Hepatic stellate cell (primary cell): ENCODE results near the gene SYMPK.
A peak's percentile ranks its signal among the peaks of the same experiment; 100 is the strongest.

ENCODE experiments used
- DNase-seq: peaks from one replicate; pipeline ENCODE4 v3.0.0; 2011; ENCODE audit warnings: low spot score

Gene SYMPK

GRCh38 chr19:45866400-45867176 is 3.6 kb upstream of the SYMPK start:
- no peak for DNase-seq

DNA sequence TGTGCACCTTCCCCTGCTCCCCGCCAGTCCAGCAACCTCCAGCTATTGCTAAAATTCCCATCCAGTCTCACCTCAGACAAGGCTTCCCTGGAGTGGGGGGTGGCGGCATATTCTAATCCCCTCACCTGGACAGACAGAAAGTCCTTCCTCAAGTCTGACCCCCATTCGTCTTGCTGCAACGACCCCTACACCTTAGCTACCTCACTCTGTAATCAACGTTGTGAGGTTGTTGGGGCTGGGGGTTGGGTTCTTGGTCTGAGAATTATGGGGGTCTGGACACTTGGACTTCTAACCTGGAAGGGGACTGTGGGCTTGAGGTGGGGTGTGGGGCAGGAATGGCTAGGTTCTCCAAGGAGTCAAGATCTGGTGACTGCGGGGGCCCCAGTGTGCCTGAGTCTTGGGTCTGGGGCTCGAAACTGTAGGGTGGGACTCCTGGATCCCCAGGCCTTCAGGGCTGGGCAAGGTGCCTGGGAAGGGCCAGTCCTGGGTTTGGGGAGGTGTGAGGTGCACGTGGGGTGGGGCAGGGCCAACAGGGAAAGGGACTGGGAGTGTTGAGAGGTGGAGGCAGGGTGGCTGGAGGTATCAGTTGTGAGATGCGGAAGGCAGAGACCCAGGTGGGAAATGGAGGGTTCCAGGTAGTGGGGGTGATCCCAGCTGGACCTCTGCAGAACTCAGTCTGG is 2.5 kb upstream of the SYMPK start:
- DNase-seq: no peak

DNA sequence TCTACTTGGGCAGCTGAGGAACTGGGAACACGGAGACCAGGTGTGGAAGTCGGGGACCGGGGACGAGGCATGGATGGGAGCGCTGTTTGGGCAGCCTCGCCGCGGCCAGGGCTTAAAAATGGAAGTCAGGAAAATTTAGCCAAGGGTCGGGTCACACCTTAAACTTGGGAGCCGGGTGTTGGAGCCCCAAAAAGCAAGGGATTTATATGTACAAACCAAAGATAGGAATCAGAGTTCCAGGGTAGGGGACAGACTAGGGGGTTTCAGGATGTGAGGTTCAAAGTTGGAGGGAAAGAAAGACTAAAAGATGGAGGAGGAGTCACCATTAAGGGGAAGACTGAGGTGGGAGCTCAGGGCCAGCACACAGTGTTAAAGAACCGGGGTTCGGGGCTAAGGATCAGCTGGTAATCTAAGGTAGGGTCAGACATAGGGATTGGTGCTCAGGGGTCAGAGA is 1.7 kb upstream of the SYMPK start:
- no peak for DNase-seq

DNA sequence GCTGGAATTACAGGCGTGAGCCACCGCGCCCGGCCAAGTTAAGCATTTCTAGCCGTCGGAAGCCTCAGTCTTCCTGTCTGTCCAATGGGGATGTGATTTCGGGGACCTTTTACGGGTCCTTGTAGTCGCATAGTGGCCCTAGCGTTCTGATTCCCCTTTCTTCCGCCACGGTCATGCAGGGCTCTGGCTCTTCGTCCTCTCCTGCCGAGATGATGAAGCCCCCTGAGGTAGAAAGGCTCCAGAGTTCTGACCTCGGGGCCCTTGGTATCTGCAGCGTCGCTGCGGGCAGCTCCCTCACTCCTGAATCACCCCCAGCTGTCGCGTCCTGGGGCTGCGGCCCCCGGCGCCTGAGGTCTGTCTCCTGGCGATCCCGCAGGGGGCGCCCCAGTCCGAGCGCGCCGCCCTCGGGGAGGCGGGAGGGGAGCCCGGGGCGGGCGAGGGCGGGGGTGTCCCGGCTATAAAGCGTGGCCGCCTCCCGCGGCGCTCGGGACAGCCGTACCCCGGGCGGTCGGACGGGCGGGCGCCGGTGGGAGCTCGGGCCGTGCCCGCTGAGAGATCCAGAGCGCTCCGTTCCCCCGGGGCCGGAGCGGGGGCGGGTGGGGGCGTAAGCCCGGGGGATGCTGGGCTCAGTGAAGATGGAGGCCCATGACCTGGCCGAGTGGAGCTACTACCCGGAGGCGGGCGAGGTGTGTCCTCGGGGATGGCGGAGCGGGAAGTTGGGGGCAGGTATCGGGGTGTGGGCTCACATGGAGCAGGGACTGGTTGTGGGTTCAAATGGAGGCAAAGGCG is 1.1 kb upstream of the SYMPK start, which contains the start of gene FOXA3:
Gene FOXA3 (plus strand): TSS at position 487 of the 789 bp plus-strand sequence. CDS start 131 bp downstream, at position 618.
- peak; percentile 63 for DNase-seq

DNA sequence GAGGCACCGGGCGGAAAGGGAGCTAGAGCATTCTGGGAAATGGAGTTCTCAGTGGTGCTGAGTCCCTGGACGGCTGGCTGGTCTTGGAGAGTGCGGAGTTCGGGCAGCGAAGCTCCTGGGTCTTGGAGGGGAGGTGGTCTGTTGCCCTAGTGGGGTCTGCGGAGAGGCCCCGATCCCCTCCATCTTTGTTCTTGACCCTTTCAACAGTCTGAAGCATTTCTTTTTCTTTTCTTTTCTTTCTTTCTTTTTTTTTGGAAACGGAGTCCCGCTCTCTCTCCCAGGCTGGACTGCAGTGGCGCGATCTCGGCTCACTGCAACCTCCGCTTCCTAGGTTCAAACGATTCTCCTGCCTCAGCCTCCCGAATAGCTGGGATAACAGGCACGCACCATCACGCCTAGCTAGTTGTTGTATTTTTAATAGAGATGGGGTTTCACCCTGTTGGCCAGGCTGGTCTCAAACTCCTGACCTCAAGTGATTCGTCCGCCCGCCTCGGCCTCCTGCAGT is 440 bp upstream of the SYMPK start:
- no peak for DNase-seq

DNA sequence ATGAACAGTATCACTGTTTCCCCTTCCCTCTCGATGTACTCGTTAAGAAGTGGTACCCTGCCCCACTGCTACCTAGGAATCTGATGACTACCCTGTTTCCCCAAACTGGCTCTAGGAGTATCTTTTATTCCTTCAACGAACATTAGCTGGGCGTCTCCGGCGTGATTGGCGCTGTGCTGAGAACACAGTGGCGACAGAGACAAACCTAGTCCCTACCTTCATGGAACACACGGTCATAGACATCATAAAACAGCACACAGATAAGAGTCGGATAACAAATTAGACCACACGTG is 730 bp downstream of the SYMPK start:
- DNase-seq: no peak

DNA sequence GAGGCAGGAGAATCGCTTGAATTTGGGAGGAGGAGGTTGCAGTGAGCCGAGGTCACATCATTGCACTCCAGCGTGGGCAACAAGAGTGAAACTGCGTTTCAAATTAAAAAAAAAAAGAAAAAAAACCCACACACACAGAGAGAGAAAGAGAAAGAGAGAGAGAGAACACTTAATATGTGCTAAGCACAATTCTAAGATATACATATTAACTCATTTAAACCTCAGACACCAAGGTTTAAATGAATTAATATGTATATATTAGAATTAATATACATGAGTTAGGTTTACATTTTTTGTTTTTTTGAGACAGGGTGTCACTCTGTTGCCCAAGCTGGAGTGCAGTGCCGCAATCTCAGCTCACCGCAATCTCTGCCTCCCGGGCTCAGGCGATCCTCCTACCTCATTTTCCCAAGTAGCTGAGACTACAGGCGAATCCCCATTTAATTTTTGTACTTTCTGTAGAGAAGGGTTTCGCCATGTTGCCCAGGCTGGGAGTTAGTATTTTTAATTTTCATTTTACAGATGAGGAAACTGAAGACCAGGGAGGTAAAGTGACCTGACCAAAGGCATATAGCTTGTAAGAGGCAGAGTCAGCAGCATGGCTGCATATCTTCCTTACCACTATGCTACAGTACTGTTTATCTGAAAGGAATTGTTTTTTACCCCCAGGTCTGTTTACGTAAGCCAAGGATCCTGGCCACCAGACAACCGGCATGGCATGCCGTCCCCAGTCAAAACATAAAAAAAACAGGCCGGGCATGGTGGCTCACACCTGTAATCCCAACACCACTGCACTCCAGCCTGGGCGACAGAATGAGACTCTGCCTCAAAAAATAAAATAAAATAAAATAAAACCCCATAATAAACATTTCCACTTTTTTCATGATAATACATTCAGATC is 2.3 kb downstream of the SYMPK start:
- DNase-seq: no peak

DNA sequence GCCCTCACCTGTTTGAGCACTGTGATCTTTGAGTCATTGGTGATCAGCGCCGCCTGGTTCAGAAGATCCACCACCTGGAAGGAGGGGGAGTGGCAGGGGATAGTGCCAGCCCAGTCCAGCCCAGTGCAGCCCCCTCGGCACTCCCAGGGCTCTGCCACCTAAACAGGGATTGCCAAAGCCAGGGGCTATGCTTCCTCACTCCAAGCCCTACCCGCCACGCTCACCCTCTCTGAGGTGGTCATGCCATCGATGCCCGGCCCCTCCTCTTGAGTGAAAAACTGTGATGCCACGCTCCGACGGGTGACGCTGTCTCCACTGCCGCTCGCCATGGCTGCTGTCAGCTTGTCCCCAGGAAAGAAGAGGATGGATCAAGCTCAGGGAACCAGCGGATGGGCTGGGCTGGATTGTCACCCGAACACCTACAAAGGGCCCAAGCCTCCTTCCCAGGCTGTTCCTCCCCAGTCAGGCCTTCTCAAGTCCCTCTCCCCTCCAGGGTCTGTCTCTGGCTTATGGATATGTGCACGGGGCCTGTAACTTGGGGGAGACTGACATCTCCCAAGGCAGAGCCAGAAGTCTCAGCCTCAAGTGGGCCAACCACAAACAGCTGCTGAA is 8.7 kb downstream of the SYMPK start:
- DNase-seq: no peak

GRCh38 chr19:45852983-45853382 is 10.0 kb downstream of the SYMPK start:
- no peak for DNase-seq

GRCh38 chr19:45852145-45852750 is 10.7 kb downstream of the SYMPK start:
- DNase-seq: no peak

- no peak for DNase-seq
These were observed 14.0 kb downstream of the SYMPK start for GRCh38 chr19:45848922-45849321.

DNA sequence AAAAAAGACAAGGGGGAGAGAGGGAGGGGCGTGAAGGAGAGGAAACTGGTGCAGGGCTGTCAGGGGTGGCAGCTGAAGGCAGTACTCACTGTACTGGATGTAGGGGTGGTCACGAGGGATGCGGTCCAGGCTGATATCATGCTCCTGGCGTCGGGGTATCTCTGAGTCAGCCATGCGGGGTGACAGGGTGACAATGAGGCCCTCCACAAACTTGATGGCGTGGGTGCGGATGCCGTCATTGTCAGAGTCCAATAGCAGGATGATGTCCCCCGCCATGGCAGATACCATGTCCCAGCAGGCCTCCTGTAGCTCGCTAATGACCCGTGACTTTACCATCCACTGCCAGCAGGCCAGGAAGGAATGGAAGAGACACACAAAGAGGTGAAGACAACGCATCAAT is 15.3 kb downstream of the SYMPK start:
- DNase-seq: no peak

DNA sequence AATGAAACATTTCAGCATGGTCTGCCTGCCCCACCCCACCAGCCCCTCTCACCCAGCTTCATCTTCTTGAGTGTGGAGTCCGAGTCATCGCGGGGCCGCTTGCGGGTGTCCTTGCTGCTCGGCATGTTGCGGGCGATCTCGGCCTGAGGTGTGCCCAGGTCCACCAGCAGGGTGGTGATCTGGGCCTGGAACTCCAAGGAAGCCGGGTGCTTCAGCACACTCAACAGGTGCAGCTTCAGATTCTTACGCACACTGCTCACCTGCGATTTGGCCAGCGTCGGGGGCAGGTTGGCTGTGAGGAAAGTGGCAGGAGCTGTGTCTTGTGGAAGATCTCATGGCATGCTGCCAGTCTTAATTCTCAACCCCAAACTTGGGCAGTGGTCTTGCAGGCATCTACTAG is 20.7 kb downstream of the SYMPK start:
- DNase-seq: no peak

DNA sequence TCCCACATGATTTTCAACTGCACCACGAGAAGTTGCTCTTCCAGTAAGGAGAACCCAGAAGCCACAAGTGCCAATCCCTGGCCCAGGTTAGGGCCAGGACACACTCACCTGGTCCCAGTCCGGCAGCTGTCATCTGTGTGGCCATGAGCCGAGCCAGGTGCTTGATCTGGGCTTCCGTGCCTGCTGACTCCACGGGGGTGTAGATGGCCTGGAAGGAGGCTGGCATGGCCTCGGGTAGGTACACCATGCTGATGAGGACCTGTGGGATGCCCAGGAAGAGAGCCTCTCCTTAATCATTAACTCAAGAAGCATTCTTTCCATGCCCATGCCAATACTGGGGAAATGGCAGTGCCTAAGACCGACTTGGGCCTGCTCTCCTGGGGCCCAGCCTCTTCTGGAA is 28.0 kb downstream of the SYMPK start:
- DNase-seq: no peak

DNA sequence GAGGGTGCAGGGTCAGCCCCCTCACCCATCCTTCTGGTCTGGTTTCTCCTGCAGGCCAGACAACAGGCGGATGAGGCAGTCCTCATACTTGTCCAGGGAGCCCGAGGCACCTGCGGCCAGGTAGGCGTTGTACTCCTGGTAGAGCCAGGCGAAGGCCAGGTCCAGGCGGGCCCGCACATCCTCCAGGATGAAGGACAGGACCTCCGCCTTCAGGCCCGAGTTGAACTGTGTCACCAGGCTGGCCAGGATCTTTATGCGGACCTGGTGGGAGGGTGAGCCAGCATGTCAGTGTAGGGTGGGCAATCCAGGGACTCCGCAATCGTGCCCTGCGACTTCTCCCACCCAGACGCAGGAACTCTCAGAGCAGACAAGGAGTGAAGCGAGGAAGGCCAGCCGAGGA is 34.0 kb downstream of the SYMPK start:
- no peak for DNase-seq

DNA sequence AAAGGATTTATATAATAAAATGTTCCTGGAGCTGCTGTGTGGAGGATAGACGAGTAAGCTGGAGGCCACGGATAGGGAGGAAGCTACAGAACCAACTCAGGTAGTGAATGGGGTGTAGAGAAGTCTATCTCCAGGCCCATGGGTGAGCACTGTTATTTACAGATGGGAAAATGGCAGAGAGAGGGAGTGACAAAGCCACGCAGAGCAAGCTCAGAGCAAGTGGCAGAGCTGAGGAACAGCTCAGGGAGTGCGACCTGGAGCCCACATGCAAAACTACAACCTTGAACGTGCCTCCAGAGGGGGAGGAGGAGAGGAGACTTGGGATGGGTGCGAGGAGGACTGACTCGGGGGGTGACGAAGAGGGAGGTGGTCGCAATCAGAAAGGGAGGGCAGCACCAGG is 34.4 kb downstream of the SYMPK start:
- no peak for DNase-seq

GRCh38 chr19:45827459-45828093 is 35.4 kb downstream of the SYMPK start:
- no peak for DNase-seq

- DNase-seq: no peak
These were observed 36.0 kb downstream of the SYMPK start for GRCh38 chr19:45826934-45827333.

- no peak for DNase-seq
These were observed 36.7 kb downstream of the SYMPK start for GRCh38 chr19:45825917-45826893.
